ENCODE measurements around the gene PAQR5. TPM values are rescaled to one million over a fixed set of nuclear protein-coding genes. Genes with fewer than 3 reads are reported as not detected.

PAQR5 gene
- total and polyA plus RNA-seq, 9 of the 15 experiments (the other 6 are each of a cell fraction or from before 2014, with no cell fraction given): 0.04 to 0.08 TPM; not detected in 7

- TF ChIP-seq HMGN3 (IDR thresholded peaks at IDR 0.05; ENCODE audit: borderline replicate concordance, extremely low read depth, insufficient read length, low read depth, low read length) (no peak), ARID4B (CRISPR knock-in tag; IDR thresholded peaks at IDR 0.05) (no peak), ARID1B (IDR thresholded peaks at IDR 0.05) (no peak)
Measured at GRCh38 chr15:69422336-69422895, 123.7 kb downstream of the PAQR5 start (continued).

- no peak overlapping the region for H3K27ac ChIP-seq (ENCODE audit: extremely low read depth, low read depth, low read length)
- H3K9me1 ChIP-seq (ENCODE audit: control insufficient read depth, insufficient read depth, low read length): no peaks in the 10 kb centered on the region
- H3K9ac ChIP-seq (ENCODE audit: insufficient read depth in 1 of 2, low read depth in 2 of 2, low read length in 2 of 2): no peak overlapping the region
- intact Hi-C loops (cut with micrococcal nuclease): no loop called here
- H3K4me1 ChIP-seq (replicated peaks in 1 of 2; ENCODE audit: control insufficient read depth in 2 of 2, insufficient read depth in 2 of 2, low read length in 2 of 2): no peaks in the 10 kb centered on the region
- no peaks in the 10 kb centered on the region for H3K9me3 ChIP-seq (replicated peaks; ENCODE audit: control insufficient read depth, insufficient read depth, low read depth, low read length)
- WGBS (ENCODE audit: insufficient coverage, low coverage, missing lambda C conversion rate): 94% methylated on average over 2 of the region's 2 CpGs
- ChIA-PET CTCF (ENCODE audit: low intra/inter-chr PET ratio) (no interaction called here), POLR2A (interaction anchor here (1.1 to 1.2 kb wide), 2 partner anchors 9 to 28 kb away, joined by 4 read pairs; no protein-coding TSS in a partner anchor)
- H3K4me3 ChIP-seq: no peak overlapping the region
- H4K20me1 ChIP-seq (replicated peaks; ENCODE audit: control insufficient read depth, insufficient read depth, low read length): no peaks in the 10 kb centered on the region
- H3K4me2 ChIP-seq (ENCODE audit: insufficient read depth, low read length): no peak overlapping the region
- FAIRE-seq (no peak), DNase-seq (ENCODE audit: extremely low read depth in 1 of 4, low spot score in 3 of 4) (no peak), ATAC-seq (no peak)
- no TSS peak for BruUV-seq (replicated peaks)
- in situ Hi-C loops (cut with MboI): no loop called here
- H2AFZ ChIP-seq (ENCODE audit: low read depth, low read length): no peak overlapping the region
- H3K27me3 ChIP-seq (ENCODE audit: control insufficient read depth in 2 of 2, insufficient read depth in 2 of 2, low read length in 2 of 2): no peaks in the 10 kb centered on the region
- H3K36me3 ChIP-seq (ENCODE audit: control insufficient read depth, insufficient read depth, low read length): peaks cover 95% of the 10 kb centered on the region
- H3K79me2 ChIP-seq (ENCODE audit: control insufficient read depth, insufficient read depth, low read length): peaks cover 5% of the 10 kb centered on the region; the same call in 1 of the 3 replicates
- no peak for TF ChIP-seq ELK3 (CRISPR knock-in tag; IDR thresholded peaks at IDR 0.05)
- TF ChIP-seq HDAC2 (IDR thresholded peaks at IDR 0.05): no peak
- no peak for TF ChIP-seq YY1 (IDR thresholded peaks at IDR 0.05; ENCODE audit: borderline replicate concordance in 1 of 3, control insufficient read depth in 1 of 3, extremely low read depth in 1 of 3, insufficient read depth in 3 of 3, insufficient read length in 1 of 3, insufficient replicate concordance in 2 of 3, low read depth in 1 of 3, low read length in 2 of 3)
- TF ChIP-seq DACH1 (IDR thresholded peaks at IDR 0.05; ENCODE audit: partially characterized antibody): no peak
- TF ChIP-seq FOXO4 (CRISPR knock-in tag; IDR thresholded peaks at IDR 0.05): no peak
- TF ChIP-seq ZC3H8 (IDR thresholded peaks at IDR 0.05): no peak
- no peak for TF ChIP-seq RBM34 (IDR thresholded peaks at IDR 0.05; ENCODE audit: borderline replicate concordance, insufficient read depth, low read length)
- TF ChIP-seq SIN3A (IDR thresholded peaks at IDR 0.05; ENCODE audit: borderline replicate concordance in 2 of 2, control insufficient read depth in 1 of 2, low read depth in 2 of 2, low read length in 2 of 2): no peak
Measured at GRCh38 chr15:69424001-69424400, 125.3 kb downstream of the PAQR5 start.
